Thyroid gland (tissue), 4 donors: ENCODE measurements around the gene RPS28.
"Not testable (repeated sequence)": the region's sequence is repeated elsewhere in the genome, so short reads cannot be mapped to it uniquely, and the experiment has no call there.

ENCODE experiments used
- POLR2A ChIP-seq, 2 donors: fragments of 450-650 bp; IDR thresholded peaks; one replicate each; pipeline ENCODE4 v1.6.1; 2017; ENCODE audit warnings: antibody characterized with exemption in 2 of 2, mild to moderate bottlenecking in 2 of 2, moderate library complexity in 1 of 2
- TF ChIP-seq, protein P1 (sequence below), 6 experiments: fragments of 200-600 bp in 3 of 6; fragments of 450-650 bp in 3 of 6; sonication (generic) in 3 of 6; IDR thresholded peaks; one replicate each; pipeline ENCODE4 v1.5.1; 2016 to 2019; ENCODE audit warnings: antibody characterized with exemption in 6 of 6, mild to moderate bottlenecking in 2 of 6, inconsistent platforms in 1 of 6, moderate library complexity in 1 of 6

- TF ChIP-seq, protein P1, sequence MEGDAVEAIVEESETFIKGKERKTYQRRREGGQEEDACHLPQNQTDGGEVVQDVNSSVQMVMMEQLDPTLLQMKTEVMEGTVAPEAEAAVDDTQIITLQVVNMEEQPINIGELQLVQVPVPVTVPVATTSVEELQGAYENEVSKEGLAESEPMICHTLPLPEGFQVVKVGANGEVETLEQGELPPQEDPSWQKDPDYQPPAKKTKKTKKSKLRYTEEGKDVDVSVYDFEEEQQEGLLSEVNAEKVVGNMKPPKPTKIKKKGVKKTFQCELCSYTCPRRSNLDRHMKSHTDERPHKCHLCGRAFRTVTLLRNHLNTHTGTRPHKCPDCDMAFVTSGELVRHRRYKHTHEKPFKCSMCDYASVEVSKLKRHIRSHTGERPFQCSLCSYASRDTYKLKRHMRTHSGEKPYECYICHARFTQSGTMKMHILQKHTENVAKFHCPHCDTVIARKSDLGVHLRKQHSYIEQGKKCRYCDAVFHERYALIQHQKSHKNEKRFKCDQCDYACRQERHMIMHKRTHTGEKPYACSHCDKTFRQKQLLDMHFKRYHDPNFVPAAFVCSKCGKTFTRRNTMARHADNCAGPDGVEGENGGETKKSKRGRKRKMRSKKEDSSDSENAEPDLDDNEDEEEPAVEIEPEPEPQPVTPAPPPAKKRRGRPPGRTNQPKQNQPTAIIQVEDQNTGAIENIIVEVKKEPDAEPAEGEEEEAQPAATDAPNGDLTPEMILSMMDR (IDR thresholded peaks at IDR 0.05) = not testable (repeated sequence)
- TF ChIP-seq POLR2A (IDR thresholded peaks at IDR 0.05) = not testable (repeated sequence)
These were observed 31.5 kb downstream of the RPS28 start for GRCh38 chr19:8352845-8353244.
